HG03025 (cell line): ENCODE results near the gene LMF1.
"Not testable (repeated sequence)": the region's sequence is repeated elsewhere in the genome, so short reads cannot be mapped to it uniquely, and the experiment has no call there.

Experiments
- ATAC-seq: cut with Tn5 transposase; IDR thresholded peaks from one replicate; pipeline ENCODE4 v1.9.1; 2021; ENCODE audit warnings: mild to moderate bottlenecking, moderate library complexity; ENCODE audit not compliant: unreplicated experiment, low FRiP score

Gene LMF1

DNA sequence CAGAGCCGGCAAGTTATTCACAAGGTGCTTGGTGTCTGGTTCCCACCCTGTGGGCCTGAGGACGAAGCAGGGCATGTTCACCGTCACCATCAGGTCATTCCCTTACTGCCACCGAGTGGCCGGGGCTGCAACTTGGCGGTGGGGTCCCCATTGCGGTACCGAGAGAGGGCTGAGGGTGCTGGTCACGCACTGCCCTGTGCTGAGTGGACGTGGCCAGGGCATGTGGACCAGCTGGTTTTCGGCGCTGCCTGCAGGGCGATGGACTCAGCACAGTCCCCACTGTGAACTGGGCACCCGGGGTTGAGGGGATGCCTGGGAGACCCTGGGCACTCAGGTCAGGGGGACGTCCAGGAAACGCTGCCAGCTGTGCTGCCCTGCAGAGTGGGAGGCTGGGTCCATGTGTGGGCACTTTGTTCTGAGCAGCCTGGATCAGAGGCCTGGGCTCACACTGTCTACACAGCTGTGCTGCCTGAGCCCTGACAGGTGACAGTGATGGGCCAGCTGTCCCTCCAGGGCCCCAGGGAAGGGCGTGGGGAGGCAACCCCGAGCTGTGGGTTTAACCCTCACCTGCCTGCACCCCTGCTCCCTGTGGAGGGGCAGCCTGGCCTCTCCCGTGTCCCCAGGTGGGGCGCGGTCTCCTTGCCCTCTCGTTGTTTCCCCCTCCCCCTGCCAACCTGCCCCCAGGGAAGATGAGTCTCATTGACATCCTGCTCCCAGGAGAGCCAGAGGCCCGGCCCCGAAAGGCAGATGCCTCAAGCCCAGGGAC lies 131.0 kb downstream of the LMF1 start:
- ATAC-seq, result no peak

DNA sequence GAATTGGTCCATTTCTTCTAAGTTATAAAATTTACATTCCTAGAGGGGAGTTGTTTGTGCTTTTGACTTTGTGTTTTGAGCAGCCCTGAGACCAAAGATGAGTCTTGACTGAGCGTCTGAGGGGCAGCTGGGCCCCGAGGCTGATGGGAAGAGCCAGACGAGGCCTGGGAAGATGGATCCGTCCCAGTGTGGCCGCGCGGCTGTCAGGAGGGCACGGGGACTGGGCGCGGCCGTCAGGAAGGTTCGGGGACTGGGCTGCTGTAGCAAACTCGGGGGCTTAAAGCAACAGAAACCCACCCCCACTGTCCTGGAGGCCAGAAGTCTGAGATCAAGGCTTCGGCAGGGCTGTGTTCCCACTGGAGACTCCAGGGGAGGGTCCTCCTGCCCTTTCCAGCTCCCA lies 132.0 kb downstream of the LMF1 start:
- ATAC-seq, result no peak

- not testable (repeated sequence) for ATAC-seq
Measured at GRCh38 chr16:836822-837221, 134.0 kb downstream of the LMF1 start.

DNA sequence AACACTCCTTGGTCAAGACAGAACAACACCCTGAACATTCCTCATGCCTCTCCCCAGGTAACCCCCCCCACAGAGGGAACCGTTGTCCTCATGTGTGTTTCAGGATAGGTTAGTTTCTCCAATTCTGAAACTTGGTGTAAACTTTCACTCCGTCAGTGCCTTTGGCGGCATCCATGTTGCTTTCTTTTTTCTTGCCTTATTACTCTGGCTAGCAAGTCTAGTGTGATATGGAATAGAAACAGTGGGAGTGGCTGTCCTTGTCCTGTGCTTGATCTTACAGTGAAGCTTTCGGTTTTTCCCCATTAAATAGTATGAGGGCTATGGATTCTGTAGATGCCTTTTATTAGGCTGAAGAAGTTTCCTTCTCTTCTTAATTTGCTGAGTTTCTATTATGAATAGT lies 134.6 kb downstream of the LMF1 start:
- no peak for ATAC-seq

DNA sequence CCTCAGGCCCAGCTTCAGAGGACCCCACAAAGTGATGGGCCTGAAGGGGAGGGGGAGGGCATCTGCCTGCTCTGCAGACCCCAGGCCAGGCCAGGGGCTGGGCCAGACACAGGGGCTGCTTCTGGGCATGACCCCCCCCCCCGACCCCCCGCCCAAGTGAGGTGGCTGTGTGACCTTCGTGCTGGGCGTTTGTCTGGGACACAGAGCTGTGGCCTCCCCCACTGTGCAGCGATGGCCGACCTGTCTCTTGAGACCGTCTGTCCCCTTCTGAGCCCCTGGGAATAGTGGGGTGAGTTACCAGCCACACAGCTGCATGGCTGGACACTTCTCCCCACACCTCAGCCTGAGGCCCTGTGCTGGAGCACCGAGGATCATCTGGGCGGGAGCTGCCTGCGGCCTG lies 135.4 kb downstream of the LMF1 start:
- no peak for ATAC-seq

DNA sequence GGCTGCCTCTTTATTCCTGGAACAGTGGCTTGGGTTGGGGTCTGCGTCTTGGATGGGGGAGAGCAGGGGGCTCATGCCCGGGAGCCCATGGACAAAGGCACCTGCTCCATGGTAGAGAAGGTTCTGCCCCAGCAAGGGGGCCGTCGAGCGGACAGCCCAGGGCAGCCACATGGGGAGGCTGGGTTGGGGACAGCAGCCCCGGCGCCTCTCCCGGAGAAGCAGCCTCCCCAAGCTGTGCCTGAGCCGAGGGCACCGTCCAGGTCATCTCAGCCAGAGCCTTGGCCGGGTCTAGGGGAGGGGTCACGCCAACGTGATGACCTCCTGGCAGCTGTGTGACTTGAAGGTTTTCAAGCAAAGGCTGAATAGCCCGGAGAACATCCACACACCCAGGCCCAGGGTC lies 137.4 kb downstream of the LMF1 start:
- no peak for ATAC-seq

- no peak for ATAC-seq
Measured at GRCh38 chr16:832652-833336, 138.0 kb downstream of the LMF1 start.

DNA sequence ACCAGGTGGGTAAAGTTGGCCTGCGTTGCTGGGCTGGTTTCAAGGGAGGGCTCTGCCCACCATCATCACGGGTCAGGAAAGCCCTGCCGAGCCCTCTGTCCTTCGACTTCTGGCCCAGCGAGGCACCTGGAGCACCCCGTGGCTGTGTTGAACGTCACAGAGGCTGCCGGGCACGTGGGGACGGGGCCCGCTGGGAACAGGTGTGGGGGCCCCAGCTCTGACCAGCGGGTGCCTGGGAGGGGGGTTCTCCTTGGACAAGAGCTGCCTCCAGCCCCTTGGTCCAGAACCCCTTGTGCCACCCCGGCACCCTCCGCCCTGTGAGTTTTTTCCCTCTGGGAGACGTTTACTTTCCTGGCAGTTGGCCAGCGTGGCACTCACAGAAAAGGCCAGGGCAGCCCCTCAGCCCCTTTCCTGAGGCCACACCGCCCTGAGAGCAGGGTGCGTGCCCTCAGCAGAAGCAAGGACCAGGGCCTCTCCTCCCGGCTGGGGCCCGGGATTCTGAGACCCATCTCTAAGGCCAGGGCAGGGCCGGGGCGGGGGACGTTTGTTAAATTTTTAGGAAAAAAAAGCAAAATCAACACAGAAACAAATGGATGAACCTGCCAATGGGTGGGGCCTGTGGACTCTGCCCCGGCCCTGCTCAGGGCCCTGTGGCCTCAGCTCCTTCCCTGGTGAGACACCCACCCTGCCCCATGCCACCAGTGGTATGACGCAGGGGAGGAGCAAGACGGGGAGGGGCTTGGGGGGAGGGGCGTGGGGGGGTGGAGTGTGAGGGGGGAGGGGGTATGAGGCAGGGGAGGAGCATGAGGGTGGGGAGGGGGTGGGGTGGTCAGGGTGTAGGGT lies 139.0 kb downstream of the LMF1 start:
- ATAC-seq, result no peak

- no peak for ATAC-seq
Measured at GRCh38 chr16:830871-831570, 139.8 kb downstream of the LMF1 start.

GRCh38 chr16:830107-830870 lies 140.5 kb downstream of the LMF1 start:
- ATAC-seq, result no peak

- ATAC-seq, result no peak
Measured at GRCh38 chr16:828891-829290, 141.9 kb downstream of the LMF1 start.

DNA sequence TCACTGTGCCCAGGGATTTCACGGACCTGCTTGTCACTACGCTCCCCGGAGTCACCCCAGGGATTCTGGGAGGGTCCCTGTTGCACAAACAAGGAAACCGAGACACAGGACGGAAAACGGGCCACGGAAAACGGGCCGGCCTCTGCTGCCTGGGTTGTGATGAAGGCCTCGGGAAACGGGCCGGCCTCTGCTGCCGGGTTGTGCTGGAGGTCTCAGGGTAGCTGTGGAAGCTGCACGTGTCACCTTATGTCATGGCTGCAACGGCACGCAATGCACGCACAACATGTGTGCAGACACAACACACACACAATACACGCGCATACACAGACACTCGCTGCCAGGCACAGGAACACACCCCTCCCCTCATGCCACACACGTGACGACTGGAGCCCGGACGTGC lies 143.3 kb downstream of the LMF1 start:
- no peak for ATAC-seq

DNA sequence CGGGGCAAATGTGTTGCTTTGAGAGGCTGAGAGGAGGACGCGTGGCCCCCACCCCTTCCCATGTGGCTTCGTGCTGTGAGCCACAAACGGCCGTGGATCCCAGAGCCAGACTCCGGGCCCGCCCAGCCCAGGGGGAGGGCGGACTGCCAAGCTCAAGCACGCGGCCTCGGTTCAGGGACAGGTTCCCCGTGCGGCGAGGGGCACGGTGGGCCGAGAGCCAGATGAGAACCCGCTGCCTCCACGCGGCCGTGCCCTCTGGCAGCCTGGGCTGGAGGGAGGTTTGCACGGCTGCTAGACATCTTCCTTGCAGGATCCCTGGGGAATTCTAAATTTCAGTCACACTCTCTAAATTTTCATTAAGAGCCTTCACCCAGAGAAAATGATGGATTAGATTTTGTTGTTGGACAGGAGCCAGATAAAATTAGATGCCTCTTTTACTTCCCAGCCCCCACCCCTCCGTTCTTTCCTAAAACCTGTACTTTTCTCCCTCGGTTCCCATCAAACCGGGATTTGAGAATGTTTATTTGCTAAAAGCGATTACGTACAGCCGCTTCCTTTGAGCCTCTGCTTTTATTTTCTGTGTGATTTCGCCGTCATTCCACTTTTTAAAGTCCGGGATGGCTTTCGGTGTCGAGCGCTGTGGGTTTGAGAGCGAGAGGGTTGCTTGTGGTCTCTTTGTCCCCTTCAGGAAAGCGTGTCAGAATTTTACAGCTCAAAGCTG lies 145.3 kb downstream of the LMF1 start:
- ATAC-seq, result no peak

GRCh38 chr16:824601-825000 lies 146.2 kb downstream of the LMF1 start:
- no peak for ATAC-seq

GRCh38 chr16:824194-824593 lies 146.6 kb downstream of the LMF1 start:
- no peak for ATAC-seq

GRCh38 chr16:822909-823297 lies 147.9 kb downstream of the LMF1 start:
- no peak for ATAC-seq

DNA sequence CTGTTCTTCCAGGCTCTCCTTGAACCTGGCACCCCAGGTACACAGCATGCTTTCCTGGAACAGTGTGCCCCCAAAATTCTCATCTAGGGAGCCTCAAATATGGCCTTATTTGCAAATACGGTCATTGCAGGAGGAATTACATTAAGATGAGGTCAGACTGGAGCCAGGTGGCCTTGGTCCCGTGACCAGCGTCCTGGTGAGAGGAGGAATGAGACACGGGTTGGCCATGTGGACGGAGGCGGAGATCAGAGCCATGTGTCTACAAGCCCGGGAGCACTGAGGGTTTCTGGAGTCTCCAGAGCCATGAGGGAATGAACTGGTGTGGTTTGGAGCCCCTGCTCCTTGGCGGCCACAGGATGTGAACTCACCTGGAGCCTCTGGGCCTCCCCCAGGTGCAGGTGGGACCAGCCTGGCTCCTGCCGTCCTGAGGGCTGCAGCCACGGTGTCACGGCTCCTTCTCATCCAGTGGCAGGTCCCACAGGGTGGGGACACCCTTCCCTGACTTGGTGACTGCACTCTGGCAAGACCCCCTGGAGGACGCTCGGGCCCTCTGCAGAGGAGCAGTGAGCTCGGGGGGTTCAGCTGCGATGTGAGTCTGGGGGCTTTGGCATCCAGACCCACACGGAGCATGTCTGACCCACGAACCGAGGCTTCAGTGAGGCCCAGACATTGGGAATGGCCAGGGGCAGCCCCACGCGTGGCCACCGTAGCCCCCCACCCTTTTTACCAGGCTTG lies 148.4 kb downstream of the LMF1 start:
- no peak for ATAC-seq

DNA sequence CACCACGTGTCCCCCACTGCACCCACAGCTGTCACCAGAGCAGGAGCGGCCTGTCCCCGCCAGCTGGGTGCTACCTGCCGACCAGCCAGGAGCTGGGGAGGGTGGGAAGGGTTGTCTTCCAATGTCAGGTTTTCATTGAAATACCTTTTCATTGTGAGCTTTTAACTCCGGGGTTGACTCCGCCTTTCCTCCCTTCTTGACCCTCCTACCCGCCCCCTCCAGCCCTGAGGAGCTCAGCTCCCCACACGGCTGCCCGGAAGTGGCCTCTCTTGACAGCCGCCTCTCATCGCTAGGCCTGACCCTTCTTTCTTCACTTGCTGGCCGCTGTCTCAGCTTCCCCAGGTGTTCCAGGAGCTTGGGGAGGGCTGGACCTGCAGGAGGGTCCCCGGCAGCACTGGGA lies 149.0 kb downstream of the LMF1 start:
- ATAC-seq, result no peak

GRCh38 chr16:820748-821147 lies 150.0 kb downstream of the LMF1 start:
- no peak for ATAC-seq
